Stomach smooth muscle (tissue), 2 donors: Measurements from ENCODE around the gene CASP9.
"Not testable (repeated sequence)": the region's sequence is repeated elsewhere in the genome, so short reads cannot be mapped to it uniquely, and the experiment has no call there.

Source experiments
- H3K27ac ChIP-seq: one replicate; pipeline ENCODE4 v1.7.0; 2013; ENCODE audit warnings: mild to moderate bottlenecking, low read length, inconsistent platforms
- H3K27me3 ChIP-seq, 2 donors: one replicate each; pipeline ENCODE4 v1.7.0; 2013; ENCODE audit warnings: low read length in 2 of 2; ENCODE audit not compliant: insufficient read depth in 2 of 2, control insufficient read depth in 1 of 2
- H3K36me3 ChIP-seq, 2 donors: one replicate each; pipeline ENCODE4 v1.7.0; 2013; ENCODE audit warnings: low read length in 2 of 2; ENCODE audit not compliant: control insufficient read depth in 2 of 2, insufficient read depth in 2 of 2
- H3K4me1 ChIP-seq: one replicate; pipeline ENCODE4 v1.7.0; 2013; ENCODE audit warnings: low read length; ENCODE audit not compliant: control insufficient read depth, insufficient read depth
- H3K4me3 ChIP-seq, 2 donors: one replicate each; pipeline ENCODE4 v1.7.0; 2013; ENCODE audit warnings: low read length in 2 of 2
- H3K9ac ChIP-seq, 2 donors: one replicate each; pipeline ENCODE4 v1.7.0; 2013; ENCODE audit warnings: low read length in 2 of 2, mild to moderate bottlenecking in 1 of 2
- H3K9me3 ChIP-seq, 2 donors: one replicate each; pipeline ENCODE4 v1.7.0; 2013; ENCODE audit warnings: low read length in 2 of 2; ENCODE audit not compliant: control insufficient read depth in 2 of 2
- donor health status: healthy.
- donor health status: Pancreatic carcinoma.

CASP9 gene

DNA sequence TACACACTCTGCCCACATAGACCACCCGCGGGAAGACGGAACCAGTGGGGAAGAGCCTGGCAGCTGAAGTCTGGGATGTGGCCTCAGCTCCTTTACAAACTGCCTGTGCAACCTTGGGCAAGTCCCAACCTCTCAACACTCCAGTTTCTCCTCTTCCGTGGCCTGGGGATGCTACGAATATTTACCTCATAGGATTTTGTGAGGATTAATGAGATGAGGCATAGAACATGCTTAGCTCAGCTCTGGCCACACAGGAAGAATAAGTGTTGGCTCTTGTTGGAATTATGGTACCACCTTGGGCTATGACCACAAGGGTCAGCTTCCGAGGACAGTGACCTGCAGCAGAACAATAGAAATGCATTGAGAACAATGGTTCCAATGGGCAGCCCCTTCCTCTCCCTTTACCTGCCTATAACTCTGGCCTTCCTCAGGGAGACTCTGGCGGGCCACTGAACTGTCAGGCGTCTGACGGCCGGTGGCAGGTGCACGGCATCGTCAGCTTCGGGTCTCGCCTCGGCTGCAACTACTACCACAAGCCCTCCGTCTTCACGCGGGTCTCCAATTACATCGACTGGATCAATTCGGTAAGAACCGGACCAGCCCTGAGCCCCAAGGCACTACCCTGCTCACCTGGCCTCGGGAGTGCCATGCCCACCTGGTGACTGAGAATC lies 56.9 kb downstream of the CASP9 start:
- H3K9me3 ChIP-seq, H3K27ac ChIP-seq, H3K27me3 ChIP-seq, H3K4me3 ChIP-seq, H3K9ac ChIP-seq, H3K36me3 ChIP-seq: not testable (repeated sequence)
- H3K4me1 ChIP-seq, result peaks cover 11% of the 10 kb centered on the region

DNA sequence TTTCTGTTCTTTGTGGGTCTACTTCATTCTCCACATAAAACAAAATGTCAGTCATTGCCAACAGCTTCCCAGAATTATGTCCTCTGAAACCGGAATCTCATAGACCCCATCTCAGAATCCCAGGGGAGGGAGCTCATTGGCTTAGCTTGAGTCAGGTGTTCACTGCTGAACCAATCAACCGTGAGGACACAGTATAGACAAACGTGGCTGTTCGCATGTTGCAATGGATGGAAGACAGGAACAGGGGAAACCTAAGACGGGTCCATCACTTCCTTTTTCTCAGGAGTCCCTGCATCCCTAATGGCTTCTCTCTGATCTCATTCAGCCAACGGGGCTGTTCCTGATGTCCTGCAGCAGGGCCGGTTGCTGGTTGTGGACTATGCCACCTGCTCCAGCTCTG lies 58.3 kb downstream of the CASP9 start:
- H3K9me3 ChIP-seq, result no peaks in the 10 kb centered on the region
- H3K36me3 ChIP-seq, result no peaks in the 10 kb centered on the region
- H3K4me3 ChIP-seq, result no peak overlapping the region
- no peaks in the 10 kb centered on the region for H3K27me3 ChIP-seq
- no peak overlapping the region for H3K27ac ChIP-seq
- peaks cover 11% of the 10 kb centered on the region for H3K4me1 ChIP-seq
- no peak overlapping the region for H3K9ac ChIP-seq

DNA sequence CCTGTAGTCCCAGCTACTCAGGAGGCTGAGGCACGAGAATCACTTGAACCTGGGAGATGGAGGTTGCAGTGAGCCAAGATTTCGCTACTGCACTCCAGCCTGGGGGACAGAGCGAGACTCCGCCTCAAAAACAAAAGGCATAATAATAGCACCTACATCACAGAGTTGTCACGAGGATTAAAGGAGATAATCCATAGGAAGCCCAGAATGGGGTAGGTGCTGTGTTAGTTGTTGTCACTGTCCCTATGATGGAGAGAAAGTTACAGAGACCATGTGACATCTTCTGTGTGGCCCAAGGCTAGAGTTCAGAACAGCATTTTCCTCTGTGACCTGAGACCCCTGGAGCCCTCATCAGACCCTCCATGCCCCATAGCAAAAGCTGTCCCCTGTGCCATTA lies 60.1 kb downstream of the CASP9 start:
- H3K27ac ChIP-seq, result not testable (repeated sequence)

DNA sequence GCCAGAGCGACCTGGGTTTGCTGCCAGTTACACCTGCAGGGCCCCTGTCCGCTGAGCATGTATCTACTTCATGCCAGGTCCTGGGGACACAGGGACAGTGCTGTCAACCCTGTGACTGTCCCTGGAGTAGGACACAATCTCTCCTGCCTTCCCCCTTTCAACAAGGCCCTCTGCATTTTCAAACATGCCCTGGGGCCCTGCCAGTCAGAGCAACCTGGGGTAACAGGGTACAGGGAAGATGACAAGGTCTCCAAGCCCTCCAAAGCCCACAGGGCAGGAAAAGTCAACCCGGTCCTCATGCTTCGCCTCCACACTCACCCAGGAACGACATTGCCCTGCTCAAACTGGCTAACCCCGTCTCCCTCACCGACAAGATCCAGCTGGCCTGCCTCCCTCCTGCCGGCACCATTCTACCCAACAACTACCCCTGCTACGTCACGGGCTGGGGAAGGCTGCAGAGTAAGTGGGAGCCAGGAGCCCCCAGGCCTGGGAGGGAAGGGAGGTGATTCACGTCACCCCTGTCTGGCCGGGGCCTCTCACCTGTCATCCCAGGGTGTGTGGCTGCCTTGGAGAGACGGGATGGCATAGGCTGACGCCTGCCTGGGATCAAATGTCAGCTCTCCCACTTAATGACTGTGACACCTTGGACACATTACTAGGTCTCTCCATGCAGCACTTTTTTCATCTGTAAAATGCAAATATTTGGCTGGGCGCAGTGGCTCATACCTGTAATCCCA lies 60.8 kb downstream of the CASP9 start:
- not testable (repeated sequence) for H3K27me3 ChIP-seq, H3K9ac ChIP-seq, H3K27ac ChIP-seq

More for the DNA sequence above, 60.1 kb downstream of the CASP9 start:
- H3K9me3 ChIP-seq, H3K4me1 ChIP-seq, H3K9ac ChIP-seq, H3K4me3 ChIP-seq, H3K36me3 ChIP-seq, H3K27me3 ChIP-seq: not testable (repeated sequence)

DNA sequence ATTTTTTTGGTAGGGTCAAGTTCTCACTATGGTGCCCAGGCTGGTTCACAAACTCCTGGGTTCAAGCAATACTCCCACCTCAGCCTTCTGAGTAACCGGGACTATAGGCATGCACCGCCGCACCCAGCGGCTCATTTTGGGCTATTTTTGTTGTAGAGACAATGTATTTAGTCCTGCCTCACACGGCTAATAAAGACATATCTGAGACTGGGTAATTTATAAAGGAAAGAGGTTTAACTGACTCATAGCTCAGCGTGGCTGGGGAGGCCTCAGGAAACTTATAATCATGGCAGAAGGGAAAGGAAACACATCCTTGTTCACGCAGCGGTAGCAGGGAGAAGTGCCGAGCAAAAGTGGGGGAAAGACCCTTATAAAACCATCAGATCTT lies 63.3 kb downstream of the CASP9 start:
- Histone ChIP-seq H3K27ac (no peak overlapping the region), H3K27me3 (no peaks in the 10 kb centered on the region), H3K9me3 (no peaks in the 10 kb centered on the region), H3K9ac (no peak overlapping the region), H3K4me3 (no peak overlapping the region), H3K4me1 (peaks cover 5% of the 10 kb centered on the region), H3K36me3 (no peaks in the 10 kb centered on the region)

More for the DNA sequence above, 60.8 kb downstream of the CASP9 start:
- H3K4me1 ChIP-seq, H3K9me3 ChIP-seq, H3K36me3 ChIP-seq, H3K4me3 ChIP-seq: not testable (repeated sequence)

DNA sequence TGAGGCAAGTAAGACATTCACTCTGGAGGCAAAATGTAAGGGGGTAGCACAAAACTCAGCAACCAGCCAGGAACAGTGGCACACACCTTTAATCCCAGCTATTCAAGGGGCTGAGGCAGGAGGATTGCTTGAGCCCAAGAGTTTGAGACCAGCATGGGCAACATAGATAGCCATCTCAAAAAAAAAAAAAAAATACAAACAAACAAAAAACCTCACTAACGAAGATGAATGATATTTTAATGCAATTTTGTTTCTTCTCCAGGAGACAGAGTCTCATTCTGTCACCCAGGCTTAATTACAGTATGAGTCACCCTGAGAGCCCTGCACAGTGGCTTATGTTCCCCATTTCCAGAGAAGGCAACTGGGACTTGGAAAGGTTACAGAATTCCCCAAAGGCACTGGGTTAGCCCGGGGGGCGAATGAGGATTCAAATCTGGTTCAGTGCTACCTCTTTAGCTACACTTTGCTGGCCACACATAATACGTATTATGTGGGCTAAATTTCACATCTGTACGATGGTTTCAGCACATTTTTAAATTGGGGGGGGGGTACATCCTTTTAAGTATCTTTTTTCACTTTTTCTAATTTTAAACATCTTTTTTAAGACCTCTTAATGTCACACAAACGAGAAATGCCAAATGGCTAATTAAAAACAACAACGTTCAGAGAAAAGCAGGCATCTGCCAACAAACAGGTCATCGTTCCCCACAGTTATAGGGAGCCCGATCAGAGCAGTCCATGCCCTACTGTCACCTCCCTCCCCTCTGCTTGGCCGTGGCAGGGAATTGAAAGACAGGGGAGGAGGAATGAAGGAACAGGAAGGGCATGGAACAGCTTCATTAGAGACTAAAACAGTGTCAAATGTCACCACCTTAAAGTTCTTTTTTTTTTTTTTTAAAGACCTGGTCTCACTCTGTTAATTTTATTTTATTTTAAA lies 64.0 kb downstream of the CASP9 start:
- H3K4me1 ChIP-seq, result peaks cover 5% of the 10 kb centered on the region
- H3K9ac ChIP-seq, result no peak overlapping the region
- H3K4me3 ChIP-seq, result no peak overlapping the region
- H3K36me3 ChIP-seq, result no peaks in the 10 kb centered on the region
- no peaks in the 10 kb centered on the region for H3K27me3 ChIP-seq
- no peak overlapping the region for H3K27ac ChIP-seq
- no peaks in the 10 kb centered on the region for H3K9me3 ChIP-seq

DNA sequence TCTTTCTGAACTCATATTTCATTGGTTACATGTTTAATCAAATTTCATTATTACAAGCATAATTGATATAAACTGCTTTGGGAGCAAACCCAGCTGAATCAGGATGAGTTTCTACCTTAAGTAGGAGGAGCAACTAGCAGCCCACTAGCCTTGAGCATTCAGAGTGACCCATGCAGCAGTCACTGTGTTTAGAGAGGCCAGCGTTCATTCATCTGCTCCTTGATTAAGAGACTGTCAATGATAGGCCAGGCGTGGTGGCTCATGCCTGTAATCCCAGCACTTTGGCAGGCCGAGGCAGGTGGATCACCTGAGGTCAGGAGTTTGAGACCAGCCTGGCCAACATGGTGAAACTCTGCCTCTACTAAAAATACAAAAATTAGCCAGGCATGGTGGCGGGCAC lies 65.6 kb downstream of the CASP9 start:
- not testable (repeated sequence) for H3K9ac ChIP-seq, H3K36me3 ChIP-seq, H3K4me3 ChIP-seq, H3K27ac ChIP-seq, H3K9me3 ChIP-seq, H3K27me3 ChIP-seq
- peaks cover 14% of the 10 kb centered on the region for H3K4me1 ChIP-seq

DNA sequence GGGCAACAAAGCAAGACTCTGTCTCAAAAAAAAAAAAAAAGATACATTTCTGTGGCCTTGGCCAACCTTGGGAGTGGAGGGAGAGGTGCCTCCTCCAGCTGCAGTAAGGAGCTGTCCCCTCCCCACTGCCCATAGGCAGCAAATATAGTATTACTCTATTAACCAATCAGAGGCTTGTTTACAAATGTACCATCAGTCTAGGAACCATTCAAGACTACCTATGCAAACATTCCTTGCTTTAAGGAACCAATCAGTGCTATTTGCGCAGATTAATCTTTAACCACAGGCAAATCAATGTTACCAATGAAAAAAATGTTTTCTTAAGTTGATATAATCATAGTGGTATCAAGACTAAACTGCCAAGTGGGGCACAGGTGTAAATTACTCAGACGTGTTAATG lies 66.4 kb downstream of the CASP9 start:
- Histone ChIP-seq H3K27ac (no peak overlapping the region), H3K4me1 (peaks cover 14% of the 10 kb centered on the region), H3K9ac (no peak overlapping the region), H3K27me3 (no peaks in the 10 kb centered on the region), H3K4me3 (no peak overlapping the region), H3K36me3 (no peaks in the 10 kb centered on the region), H3K9me3 (no peaks in the 10 kb centered on the region)

DNA sequence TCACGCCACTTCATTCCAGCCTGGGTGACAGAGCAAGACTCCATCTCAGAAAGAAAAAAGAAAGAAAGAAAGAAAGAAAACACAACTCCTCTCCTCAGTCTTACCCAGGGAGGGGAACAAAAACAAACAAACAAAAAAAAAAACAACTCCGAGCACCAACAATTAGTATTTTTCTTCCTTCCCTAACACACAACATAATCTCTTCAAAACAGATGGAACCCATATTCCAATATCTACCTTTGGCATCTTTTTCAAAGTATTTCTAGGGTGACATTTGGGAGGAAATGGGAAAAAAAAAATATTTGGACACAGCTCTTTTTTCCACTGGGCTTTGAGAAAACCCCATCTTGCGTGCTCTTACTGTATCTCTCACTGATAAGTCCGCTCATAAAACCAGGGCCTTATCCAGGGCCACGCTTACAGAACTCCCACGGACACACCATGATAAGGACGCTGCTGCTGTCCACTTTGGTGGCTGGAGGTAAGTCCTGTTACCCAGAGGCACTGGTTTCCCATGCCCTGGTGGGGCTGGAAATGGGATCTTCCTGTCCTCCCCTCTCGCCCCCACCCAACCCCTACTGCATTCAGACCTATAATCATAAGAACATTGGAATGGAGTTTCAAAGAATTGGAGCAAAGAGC lies 67.6 kb downstream of the CASP9 start, which contains the start of gene CELA2A:
Gene CELA2A, plus strand, starts transcription at position 420 of the 642 bp plus-strand sequence. Its CDS starts 22 bp downstream, at position 442.
- H3K4me1 ChIP-seq, result peaks cover 14% of the 10 kb centered on the region
- H3K27ac ChIP-seq, result no peak within 1 kb of the TSS
- H3K27me3 ChIP-seq, result no peaks in the 10 kb centered on the region
- no peak within 1 kb of the TSS for H3K9ac ChIP-seq
- H3K4me3 ChIP-seq, result no peak within 1 kb of the TSS
- no peaks in the 10 kb centered on the region for H3K36me3 ChIP-seq
- peaks cover 0 to 5% of the 10 kb centered on the region in 2 donors for H3K9me3 ChIP-seq

DNA sequence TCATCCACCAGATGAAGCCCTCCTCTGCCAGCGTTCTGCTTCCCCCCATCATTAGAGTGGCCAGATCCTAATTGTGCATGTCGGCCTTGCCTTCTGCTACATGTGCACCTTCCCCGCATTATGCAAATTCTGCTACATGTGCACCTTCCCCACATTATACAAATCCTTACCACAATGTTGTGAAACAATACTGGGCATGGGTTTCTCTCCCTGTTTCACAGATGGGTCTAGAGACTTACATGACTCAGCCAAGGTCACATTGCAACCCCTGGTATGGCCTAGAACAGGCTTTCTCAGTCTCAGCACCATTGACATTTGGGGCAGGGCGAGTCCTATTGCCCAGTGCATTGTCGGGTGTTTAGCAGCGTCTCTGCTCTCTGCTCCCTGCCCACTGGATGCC lies 68.5 kb downstream of the CASP9 start:
- H3K4me1 ChIP-seq, result peaks cover 14% of the 10 kb centered on the region
- H3K27ac ChIP-seq, result no peak overlapping the region
- H3K9me3 ChIP-seq, result peaks cover 0 to 10% of the 10 kb centered on the region in 2 donors
- no peaks in the 10 kb centered on the region for H3K27me3 ChIP-seq
- no peaks in the 10 kb centered on the region for H3K36me3 ChIP-seq
- H3K4me3 ChIP-seq, result no peak overlapping the region
- no peak overlapping the region for H3K9ac ChIP-seq
